Activated naive CD4-positive, alpha-beta T cell treated with anti-CD3 and anti-CD28 coated beads for 36 hours (primary cell): ENCODE results near the gene TMEM234. TPM values are rescaled to one million over a fixed set of nuclear protein-coding genes. Genes with fewer than 3 reads are reported as not detected.

Source experiments
- CTCF ChIA-PET: fragments of 350-600 bp; sonication (Branson Sonifier 250); formaldehyde crosslinking; loops from one replicate; lab custom pipeline; 2021; ENCODE audit warnings: antibody characterized with exemption; lab: Charles Lee
- DNase-seq: peaks from one replicate; pipeline ENCODE4 v3.0.0-alpha.2; 2020
- H3K27ac Mint-ChIP-seq: one replicate; pipeline ENCODE4 v1.8.0; 2021; ENCODE audit warnings: mild to moderate bottlenecking, mixed read lengths
- H3K27me3 Mint-ChIP-seq: one replicate; pipeline ENCODE4 v1.8.0; 2021; ENCODE audit warnings: low read depth, mixed read lengths
- H3K36me3 Mint-ChIP-seq: one replicate; pipeline ENCODE4 v1.8.0; 2021; ENCODE audit warnings: low read depth, mixed read lengths
- H3K4me1 Mint-ChIP-seq: one replicate; pipeline ENCODE4 v1.8.0; 2021; ENCODE audit warnings: low read depth, mixed read lengths
- H3K4me3 Mint-ChIP-seq: one replicate; pipeline ENCODE4 v1.8.0; 2021; ENCODE audit warnings: mild to moderate bottlenecking, moderate library complexity, mixed read lengths
- H3K9me3 Mint-ChIP-seq: one replicate; pipeline ENCODE4 v1.8.0; 2021; ENCODE audit warnings: mixed read lengths
- intact Hi-C: fragments of 100-400 bp; cut with micrococcal nuclease; formaldehyde crosslinking; loops from one replicate; pipeline ENCODE4 v1.15.1; 2023
- total RNA-seq, 2 experiments: library from RNA; stranded (reverse); gene quantifications; one replicate each; pipeline ENCODE4 v1.2.3, GENCODE V29; 2021

TMEM234 gene
- total RNA-seq, 2 experiments from 2014 or later, result 5.1 to 6.4 TPM

DNA sequence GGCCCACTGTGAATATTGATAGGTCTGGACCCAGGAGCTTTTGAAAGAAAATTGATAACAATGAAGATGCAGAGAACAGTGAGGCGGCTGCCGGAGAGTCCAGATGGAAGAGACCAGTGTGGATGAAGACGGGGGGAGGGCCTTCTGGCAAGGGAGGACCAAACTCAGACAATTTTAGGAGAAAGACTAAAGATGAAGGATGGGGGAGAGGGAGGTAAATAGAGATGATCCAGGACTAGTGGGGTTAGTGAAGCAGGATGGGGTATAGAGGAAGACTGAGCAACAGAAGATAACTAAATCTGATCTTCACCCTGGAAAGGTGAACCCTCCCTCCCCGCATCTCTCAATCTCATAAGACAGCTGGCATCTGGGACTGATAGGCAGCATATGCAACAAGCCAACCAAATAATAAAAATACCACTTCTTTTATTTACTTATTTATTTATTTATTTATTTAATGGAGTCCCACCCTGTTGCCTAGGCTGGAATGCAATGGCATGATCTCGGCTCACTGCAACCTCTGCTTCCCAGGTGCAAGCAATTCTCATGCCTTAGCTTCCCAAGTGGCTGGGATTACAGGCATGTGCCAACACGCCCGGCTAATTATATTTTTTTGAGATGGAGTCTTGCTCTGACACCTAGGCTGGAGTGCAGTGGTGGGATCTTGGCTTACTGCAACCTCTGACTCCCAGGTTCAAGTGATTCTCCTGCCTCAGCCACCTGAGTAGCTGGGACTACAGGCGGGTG lies 10.6 kb upstream of the TMEM234 start:
- H3K4me3 Mint-ChIP-seq, result no peak overlapping the region
- H3K36me3 Mint-ChIP-seq, result peaks cover 24% of the 10 kb centered on the region
- no peak for DNase-seq
- intact Hi-C loops, result no loop called here
- H3K4me1 Mint-ChIP-seq, result no peaks in the 10 kb centered on the region
- no peaks in the 10 kb centered on the region for H3K9me3 Mint-ChIP-seq
- H3K27me3 Mint-ChIP-seq, result no peaks in the 10 kb centered on the region
- no peak overlapping the region for H3K27ac Mint-ChIP-seq
- CTCF ChIA-PET, result interaction anchor here (0.8 to 0.9 kb wide), 2 partner anchors 17 to 162 kb away, joined by 3 read pairs; partner anchors contain the start of gene BSDC1

DNA sequence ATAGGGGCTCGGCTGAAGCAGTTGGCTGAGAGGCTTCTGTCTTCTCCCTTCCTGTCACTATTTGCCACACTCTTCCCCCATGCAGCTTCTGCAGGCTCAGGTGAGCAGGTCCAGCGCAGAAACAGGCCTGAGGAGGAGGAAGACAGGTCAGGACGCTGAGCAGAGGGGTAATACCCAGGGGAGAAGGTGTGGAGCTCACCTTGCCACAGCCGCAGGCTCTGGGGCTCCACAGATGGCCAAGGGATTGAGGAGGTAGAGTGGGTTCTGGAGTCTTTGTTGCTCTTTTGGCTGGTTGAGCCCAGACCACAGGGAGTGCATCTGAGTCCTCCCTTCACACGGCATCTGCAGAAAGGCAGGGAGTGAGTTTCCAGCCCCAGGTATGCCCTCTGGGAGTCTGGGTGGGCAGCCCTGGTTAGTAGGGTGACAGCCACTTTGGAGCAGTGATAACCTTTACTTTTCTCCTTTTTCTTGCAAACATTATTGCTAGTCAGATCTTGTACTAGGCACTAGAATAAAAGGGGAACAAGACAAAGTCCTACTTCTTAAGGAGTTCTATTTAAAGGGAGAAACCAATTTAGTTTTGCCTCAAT lies 9.8 kb upstream of the TMEM234 start:
- peaks cover 4% of the 10 kb centered on the region for H3K4me1 Mint-ChIP-seq
- no peaks in the 10 kb centered on the region for H3K9me3 Mint-ChIP-seq
- H3K27me3 Mint-ChIP-seq, result no peaks in the 10 kb centered on the region
- H3K36me3 Mint-ChIP-seq, result peaks cover 28% of the 10 kb centered on the region
- intact Hi-C loops, result no loop called here
- CTCF ChIA-PET, result no interaction called here
- DNase-seq, result no peak
- no peak overlapping the region for H3K4me3 Mint-ChIP-seq
- H3K27ac Mint-ChIP-seq, result no peak overlapping the region

DNA sequence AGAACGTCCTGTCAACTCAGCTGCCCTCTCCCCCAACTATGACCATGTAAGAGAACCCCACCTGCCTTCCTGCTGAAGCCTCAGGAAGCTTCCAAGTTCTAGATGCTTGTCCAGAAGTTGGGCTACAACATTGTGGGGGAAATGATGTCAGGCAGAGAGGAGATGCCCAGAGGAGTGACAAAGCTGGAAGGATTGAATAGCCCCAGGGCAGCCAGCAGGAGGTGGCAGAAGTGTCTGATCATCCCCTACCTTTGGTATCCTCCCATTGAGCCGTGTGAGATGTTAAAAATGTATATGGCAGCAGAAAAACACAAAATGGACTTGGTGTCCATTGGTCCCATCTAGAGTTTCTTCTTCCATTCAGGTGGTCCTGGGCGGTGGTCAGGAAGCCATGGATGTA lies 6.6 kb upstream of the TMEM234 start:
- Mint-ChIP-seq H3K27me3 (no peaks in the 10 kb centered on the region), H3K27ac (no peak overlapping the region), H3K4me3 (no peak overlapping the region), H3K36me3 (peaks cover 39% of the 10 kb centered on the region), H3K4me1 (peaks cover 19% of the 10 kb centered on the region), H3K9me3 (no peaks in the 10 kb centered on the region)
- intact Hi-C loops, result no loop called here
- no peak for DNase-seq
- CTCF ChIA-PET, result interaction anchor here (0.6 to 3.9 kb wide), 4 partner anchors 8 to 23 kb away, joined by 3 to 16 read pairs (median 8); partner anchors contain the start of gene IQCC

DNA sequence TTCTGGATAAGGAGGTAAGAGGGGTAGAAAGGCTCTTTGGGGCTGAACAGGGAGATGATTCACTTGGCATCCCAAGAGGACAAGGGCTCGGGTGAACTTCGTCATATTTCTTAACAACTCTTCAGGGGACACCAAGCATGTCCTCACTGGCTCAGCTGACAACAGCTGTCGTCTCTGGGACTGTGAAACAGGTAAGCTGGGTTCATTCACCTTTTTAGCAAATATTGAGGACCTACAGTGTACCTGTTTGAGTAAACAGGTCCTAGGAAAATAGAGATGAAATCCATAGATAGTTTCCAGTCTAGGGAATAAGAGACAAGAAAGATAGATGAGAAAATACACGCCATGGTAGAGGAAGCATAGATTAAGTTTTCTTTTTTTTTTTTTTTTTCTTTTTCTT lies 2.1 kb upstream of the TMEM234 start:
- peak overlapping the region; percentile 49 for H3K4me3 Mint-ChIP-seq
- peak overlapping the region; percentile 46 for H3K27ac Mint-ChIP-seq
- intact Hi-C loops, result loop anchor here (5.0 kb wide), 1 partner anchor 128 kb away; no protein-coding TSS in a partner anchor
- no peaks in the 10 kb centered on the region for H3K9me3 Mint-ChIP-seq
- CTCF ChIA-PET, result interaction anchor here (1.0 to 1.8 kb wide), 5 partner anchors 9 to 26 kb away, joined by 4 to 6 read pairs (median 5); partner anchors contain the start of gene LCK
- H3K27me3 Mint-ChIP-seq, result no peaks in the 10 kb centered on the region
- peaks cover 38% of the 10 kb centered on the region for H3K4me1 Mint-ChIP-seq
- peaks cover 33% of the 10 kb centered on the region for H3K36me3 Mint-ChIP-seq
- DNase-seq, result no peak

DNA sequence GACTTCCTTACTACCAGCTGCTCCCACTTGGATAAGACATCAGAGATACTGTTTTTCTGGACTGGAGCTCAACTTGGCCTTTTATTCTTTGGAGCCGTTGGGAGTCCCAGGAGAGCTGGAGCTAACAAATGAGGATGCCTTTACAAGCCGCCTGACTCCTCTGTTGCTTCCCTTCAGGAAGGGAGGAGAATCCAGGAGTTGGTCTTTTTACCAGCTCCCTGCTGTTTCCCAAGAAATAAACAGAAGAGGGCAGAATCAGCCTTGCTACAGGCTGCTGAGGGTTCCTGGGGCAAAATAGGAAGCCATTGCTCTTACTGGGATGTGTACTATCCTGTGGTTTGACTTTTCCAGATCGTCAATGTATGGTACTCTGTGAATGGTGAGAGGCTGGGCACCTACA lies 1.5 kb upstream of the TMEM234 start:
- DNase-seq, result no peak
- Mint-ChIP-seq H3K4me3 (peak overlapping the region; percentile 95), H3K27ac (peak overlapping the region; percentile 97), H3K36me3 (peaks cover 27% of the 10 kb centered on the region), H3K27me3 (no peaks in the 10 kb centered on the region), H3K9me3 (no peaks in the 10 kb centered on the region), H3K4me1 (peaks cover 38% of the 10 kb centered on the region)
- intact Hi-C loops, result loop anchor here (2.0 to 5.0 kb wide), 3 partner anchors 23 to 129 kb away; partner anchors contain the start of gene CCDC28B
- CTCF ChIA-PET, result interaction anchor here (0.6 to 1.9 kb wide), 10 partner anchors 8 to 728 kb away, joined by 3 to 8 read pairs (median 4); partner anchors contain the start of gene LCK

DNA sequence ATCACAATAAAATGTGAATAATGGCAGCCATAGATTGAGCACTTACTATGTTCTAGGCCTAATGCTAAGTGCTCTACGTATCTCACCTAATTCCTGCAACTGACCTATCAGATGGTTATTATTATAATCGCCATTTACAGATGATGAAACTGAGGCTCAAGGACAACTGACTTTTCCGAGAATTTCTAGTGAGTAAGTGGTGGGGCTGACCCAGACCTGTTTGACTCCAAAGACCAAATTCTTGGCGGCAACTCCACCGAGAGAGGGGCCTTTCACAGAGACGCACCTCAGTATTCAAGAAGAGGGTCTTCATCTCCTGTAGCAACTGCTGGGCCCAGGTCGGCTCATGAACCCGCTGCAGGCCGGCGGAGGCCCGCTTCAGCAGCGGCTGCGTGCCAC lies 573 bp downstream of the TMEM234 start:
- no peaks in the 10 kb centered on the region for H3K27me3 Mint-ChIP-seq
- no peak for DNase-seq
- H3K4me3 Mint-ChIP-seq, result peak overlapping the region; percentile 95
- intact Hi-C loops, result loop anchor here (5.0 kb wide), 1 partner anchor 131 kb away; no protein-coding TSS in a partner anchor
- peaks cover 14% of the 10 kb centered on the region for H3K36me3 Mint-ChIP-seq
- H3K27ac Mint-ChIP-seq, result peak overlapping the region; percentile 97
- CTCF ChIA-PET, result interaction anchor here (1.7 kb wide), 1 partner anchor 27 kb away, joined by 5 read pairs; no protein-coding TSS in a partner anchor
- H3K4me1 Mint-ChIP-seq, result peaks cover 35% of the 10 kb centered on the region
- H3K9me3 Mint-ChIP-seq, result no peaks in the 10 kb centered on the region

DNA sequence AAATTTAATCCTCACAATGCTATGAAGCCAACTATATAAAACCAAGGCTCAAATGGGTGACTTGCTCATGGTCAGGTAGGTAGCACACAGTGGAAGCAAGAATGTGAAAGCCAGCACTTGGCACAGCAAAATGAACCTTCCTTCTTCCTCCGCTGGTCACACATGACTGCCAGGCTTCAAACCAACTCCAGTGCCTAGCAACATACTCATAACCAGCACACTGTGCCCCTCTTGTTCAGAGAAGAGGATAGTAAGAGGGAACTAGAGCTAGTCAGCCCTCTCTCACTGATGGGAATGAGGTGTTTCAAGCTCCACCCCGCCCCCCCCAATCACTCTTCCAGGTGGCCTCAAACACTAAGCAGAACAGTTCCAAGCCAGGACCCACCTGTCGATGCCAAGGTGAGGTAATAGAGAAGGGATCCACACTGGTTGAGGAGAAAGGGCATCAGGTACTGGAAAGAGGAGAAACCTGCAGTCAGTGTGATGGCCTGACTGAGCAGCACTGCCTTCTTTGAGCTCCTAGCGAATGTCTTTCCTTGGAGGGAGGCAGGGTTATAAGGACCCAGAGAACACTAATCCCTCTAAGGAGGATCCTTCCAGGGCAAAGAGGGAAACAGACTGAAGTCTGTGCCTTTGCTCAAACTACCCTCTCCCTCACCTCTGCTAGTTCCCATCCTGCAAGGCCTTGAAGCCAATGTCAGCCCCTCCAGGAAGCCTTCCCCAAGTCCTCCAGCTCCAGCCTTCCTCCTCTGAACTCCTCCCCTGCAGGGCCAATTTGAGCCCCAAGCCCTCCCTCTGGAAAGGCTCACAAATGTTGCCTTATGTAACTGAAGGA lies 1.2 kb downstream of the TMEM234 start:
- Mint-ChIP-seq H3K4me1 (peaks cover 37% of the 10 kb centered on the region), H3K27me3 (no peaks in the 10 kb centered on the region), H3K36me3 (peaks cover 10% of the 10 kb centered on the region), H3K27ac (no peak overlapping the region), H3K9me3 (no peaks in the 10 kb centered on the region), H3K4me3 (peak overlapping the region; percentile 95)
- intact Hi-C loops, result loop anchor here (5.0 kb wide), 1 partner anchor 131 kb away; no protein-coding TSS in a partner anchor
- no peak for DNase-seq
- CTCF ChIA-PET, result interaction anchor here (1.7 kb wide), 1 partner anchor 27 kb away, joined by 5 read pairs; no protein-coding TSS in a partner anchor

DNA sequence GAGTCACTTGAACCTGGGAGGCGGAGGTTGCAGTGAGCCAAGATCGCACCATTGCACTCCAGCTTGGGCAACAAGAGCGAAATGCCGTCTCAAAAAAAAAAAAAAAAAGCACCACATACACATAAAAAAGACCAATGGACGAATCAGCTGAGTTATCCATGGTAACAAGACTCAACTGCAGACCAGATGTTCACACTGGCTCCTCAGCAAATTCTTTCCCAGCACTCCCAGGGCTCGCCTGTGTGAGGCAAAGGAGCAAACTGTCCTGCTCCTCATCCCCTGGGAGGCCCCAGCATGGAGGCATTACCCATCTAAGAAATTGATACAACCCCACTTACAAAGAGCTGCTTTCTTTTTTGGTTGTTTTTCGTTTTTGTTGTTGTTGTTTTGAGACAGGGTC lies 3.1 kb downstream of the TMEM234 start:
- Mint-ChIP-seq H3K27me3 (no peaks in the 10 kb centered on the region), H3K4me1 (peaks cover 32% of the 10 kb centered on the region), H3K9me3 (no peaks in the 10 kb centered on the region), H3K36me3 (peaks cover 4% of the 10 kb centered on the region), H3K4me3 (no peak overlapping the region), H3K27ac (no peak overlapping the region)
- intact Hi-C loops, result loop anchor here (5.0 kb wide), 1 partner anchor 143 kb away; the partner anchor contains the start of genes FAM229A and TSSK3
- no peak for DNase-seq
- CTCF ChIA-PET, result interaction anchor here (1.6 kb wide), 1 partner anchor 194 kb away, joined by 3 read pairs; no protein-coding TSS in a partner anchor

DNA sequence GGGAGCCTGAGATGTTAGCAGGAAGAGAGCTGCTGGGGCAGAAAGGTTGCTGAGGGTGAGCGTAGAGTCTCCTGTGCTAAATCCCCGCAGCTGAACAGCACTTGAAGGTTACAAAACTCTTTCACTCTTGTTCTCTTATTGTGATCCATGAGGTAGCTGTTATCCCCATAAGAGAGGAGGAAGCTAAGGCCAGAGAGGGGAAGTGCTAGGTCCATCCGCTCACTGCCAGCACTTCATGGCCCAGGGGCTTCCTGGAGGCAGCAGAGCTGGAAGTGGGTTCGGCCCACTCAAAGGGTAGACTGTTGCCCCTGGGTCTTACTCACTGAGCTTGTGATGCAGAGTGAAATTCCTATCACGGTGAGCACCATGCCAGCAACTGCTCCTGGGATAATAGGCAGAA lies 5.6 kb downstream of the TMEM234 start:
- intact Hi-C loops, result loop anchor here (5.0 kb wide), 1 partner anchor 146 kb away; the partner anchor contains the start of genes FAM229A and TSSK3
- H3K4me3 Mint-ChIP-seq, result no peak overlapping the region
- no peak overlapping the region for H3K27ac Mint-ChIP-seq
- CTCF ChIA-PET, result interaction anchor here (0.6 to 3.7 kb wide), 46 partner anchors 8 to 406 kb away, joined by 3 to 42 read pairs (median 5); partner anchors contain the start of genes BSDC1, CCDC28B, DCDC2B and FAM167B
- no peaks in the 10 kb centered on the region for H3K9me3 Mint-ChIP-seq
- no peaks in the 10 kb centered on the region for H3K36me3 Mint-ChIP-seq
- no peaks in the 10 kb centered on the region for H3K27me3 Mint-ChIP-seq
- DNase-seq, result no peak
- H3K4me1 Mint-ChIP-seq, result peaks cover 21% of the 10 kb centered on the region

DNA sequence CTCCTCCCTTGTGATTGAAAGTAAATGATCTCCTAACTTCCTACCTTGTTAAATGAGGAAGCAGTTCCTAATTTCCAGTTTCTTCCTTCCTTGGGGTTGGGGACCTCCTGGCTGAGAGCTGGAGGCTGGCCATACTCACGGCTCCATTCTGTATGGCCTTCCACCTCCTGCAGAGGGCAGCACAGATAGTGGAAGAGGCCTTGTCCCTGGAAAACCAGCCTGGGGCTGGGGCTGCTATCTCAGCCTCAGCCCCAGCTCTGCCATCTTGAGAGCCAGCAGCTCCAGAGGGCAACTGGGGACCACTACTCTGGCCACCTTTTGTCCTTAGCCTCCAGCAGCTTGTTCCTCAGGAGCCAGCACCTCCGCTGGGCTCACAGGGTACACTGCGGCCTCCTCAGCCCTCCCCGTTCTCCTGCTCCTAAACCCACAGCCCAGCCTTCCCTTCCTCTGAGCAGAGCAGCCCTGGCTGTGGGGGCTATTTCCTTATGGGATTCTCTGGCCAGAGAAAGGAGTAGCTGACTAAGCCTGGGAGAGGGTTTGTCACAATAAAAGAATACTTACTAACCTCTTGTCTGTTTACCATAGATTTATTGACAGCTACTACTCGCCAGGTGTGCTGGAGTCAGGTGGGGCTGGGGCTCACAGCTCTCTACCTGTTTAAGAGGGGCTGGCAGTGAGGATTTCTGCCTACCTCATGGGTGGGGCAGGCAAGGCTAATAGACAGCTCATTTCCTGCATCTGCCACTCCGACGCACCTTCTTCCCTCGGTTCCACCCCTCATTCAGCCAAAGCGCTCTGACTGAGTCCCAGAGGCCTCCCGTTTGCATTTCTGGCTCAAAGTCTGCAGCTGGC lies 6.3 kb downstream of the TMEM234 start:
- CTCF ChIA-PET, result interaction anchor here (0.6 to 3.7 kb wide), 60 partner anchors 7 to 407 kb away, joined by 3 to 42 read pairs (median 4); partner anchors contain the start of genes BSDC1, CCDC28B, DCDC2B and FAM167B
- H3K27ac Mint-ChIP-seq, result no peak overlapping the region
- peak; percentile 77 for DNase-seq
- no peak overlapping the region for H3K4me3 Mint-ChIP-seq
- no peaks in the 10 kb centered on the region for H3K27me3 Mint-ChIP-seq
- H3K9me3 Mint-ChIP-seq, result no peaks in the 10 kb centered on the region
- H3K4me1 Mint-ChIP-seq, result peaks cover 14% of the 10 kb centered on the region
- H3K36me3 Mint-ChIP-seq, result no peaks in the 10 kb centered on the region
- intact Hi-C loops, result loop anchor here (1.0 to 5.0 kb wide), 3 partner anchors 74 to 198 kb away; partner anchors contain the start of genes FAM229A and TSSK3
